Loucy (cell line): ENCODE measurements around the gene LPIN1.

Experiments
- H2AFZ ChIP-seq: fragments of 200-600 bp; sonication (generic); 2 replicates; pipeline ENCODE4 v1.6.0; 2016; ENCODE audit warnings: antibody characterized with exemption, mild to moderate bottlenecking, low read length, moderate library complexity
- H3F3A ChIP-seq: fragments of 200-600 bp; 2 replicates; pipeline ENCODE4 v1.6.0; 2016; ENCODE audit warnings: antibody characterized with exemption, low read depth, mild to moderate bottlenecking
- H3K27me3 ChIP-seq: fragments of 200-600 bp; sonication (generic); 2 replicates; pipeline ENCODE4 v1.6.1; 2014; ENCODE audit warnings: low read length, mild to moderate bottlenecking; ENCODE audit not compliant: insufficient read depth, poor library complexity, severe bottlenecking
- H3K36me3 ChIP-seq: fragments of 200-600 bp; sonication (generic); 2 replicates; pipeline ENCODE4 v1.6.1; 2016; ENCODE audit warnings: low read length; ENCODE audit not compliant: insufficient read depth
- H3K4me1 ChIP-seq: fragments of 200-600 bp; sonication (generic); 2 replicates; pipeline ENCODE4 v1.5.1; 2014; ENCODE audit warnings: low read length, mild to moderate bottlenecking; ENCODE audit not compliant: insufficient read depth, poor library complexity, severe bottlenecking
- H3K4me2 ChIP-seq: fragments of 200-600 bp; sonication (generic); 2 replicates; pipeline ENCODE4 v1.6.0; 2014; ENCODE audit warnings: antibody characterized with exemption, low read length, low read depth, mild to moderate bottlenecking; ENCODE audit not compliant: poor library complexity, severe bottlenecking
- H3K4me3 ChIP-seq: fragments of 200-600 bp; sonication (generic); 2 replicates; pipeline ENCODE4 v1.5.1; 2014; ENCODE audit warnings: low read length, mild to moderate bottlenecking, mixed read lengths; ENCODE audit not compliant: poor library complexity, severe bottlenecking
- H3K79me2 ChIP-seq: fragments of 200-600 bp; sonication (generic); 2 replicates; pipeline ENCODE4 v1.6.1; 2014; ENCODE audit warnings: low read length; ENCODE audit not compliant: insufficient read depth
- H3K9ac ChIP-seq: fragments of 200-600 bp; sonication (generic); 2 replicates; pipeline ENCODE4 v1.6.0; 2014; ENCODE audit warnings: mild to moderate bottlenecking, low read depth, low read length, moderate library complexity; ENCODE audit not compliant: poor library complexity, severe bottlenecking
- H3K9me2 ChIP-seq: fragments of 200-600 bp; sonication (generic); replicated peaks from 2 replicates; pipeline ENCODE4 v1.6.1; 2016; ENCODE audit warnings: low read depth, low read length, mixed read lengths
- H3K9me3 ChIP-seq: fragments of 200-600 bp; sonication (generic); 2 replicates; pipeline ENCODE4 v1.6.1; 2014; ENCODE audit warnings: mild to moderate bottlenecking, antibody characterized with exemption, low read length, low read depth; ENCODE audit not compliant: insufficient read depth
- H4K20me1 ChIP-seq: fragments of 200-600 bp; sonication (generic); 2 replicates; pipeline ENCODE4 v1.6.0; 2014; ENCODE audit warnings: antibody characterized with exemption, low read length, mild to moderate bottlenecking; ENCODE audit not compliant: insufficient read depth, poor library complexity, severe bottlenecking
- EZH2phosphoT487 ChIP-seq: fragments of 200-600 bp; IDR thresholded peaks from 2 replicates; pipeline ENCODE4 v1.6.1; 2018; ENCODE audit warnings: antibody characterized with exemption, mild to moderate bottlenecking, moderate library complexity, borderline replicate concordance
- TF ChIP-seq, protein P1 (sequence below): fragments of 200-600 bp; sonication (generic); conservative IDR thresholded peaks from 2 replicates; pipeline ENCODE4 v1.5.1; 2014; ENCODE audit warnings: mild to moderate bottlenecking, antibody characterized with exemption, low read length

Gene LPIN1

DNA sequence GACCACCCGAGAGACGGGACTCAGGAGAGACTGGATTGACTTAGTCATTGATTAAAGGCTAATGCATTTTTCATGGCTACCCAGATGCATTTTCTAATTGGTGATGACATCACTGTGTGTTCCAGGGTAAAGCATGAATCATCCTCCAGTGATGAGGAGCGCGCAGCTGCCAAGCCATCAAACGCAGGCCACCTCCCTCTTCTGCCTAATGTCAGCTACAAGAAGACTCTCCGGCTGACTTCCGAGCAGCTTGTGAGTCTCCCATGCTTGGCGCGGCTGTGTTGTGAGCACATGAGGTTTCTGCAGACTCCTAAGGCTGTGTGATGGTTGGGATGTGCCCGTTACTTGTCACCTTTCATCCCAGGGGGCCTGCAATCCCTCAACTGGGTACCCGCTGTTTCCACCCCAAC is 56.4 kb downstream of the LPIN1 start:
- H3K9me3 ChIP-seq, result no peaks in the 10 kb centered on the region
- peaks cover 16% of the 10 kb centered on the region for H3K4me1 ChIP-seq
- H4K20me1 ChIP-seq, result no peaks in the 10 kb centered on the region
- no peaks in the 10 kb centered on the region for H3K79me2 ChIP-seq
- H3K27me3 ChIP-seq, result no peaks in the 10 kb centered on the region
- H2AFZ ChIP-seq, result no peak overlapping the region
- no peaks in the 10 kb centered on the region for H3K9me2 ChIP-seq
- no peak overlapping the region for H3K4me2 ChIP-seq
- H3K4me3 ChIP-seq, result no peak overlapping the region
- H3F3A ChIP-seq, result no peaks in the 10 kb centered on the region
- no peak for TF ChIP-seq EZH2phosphoT487
- TF ChIP-seq, protein P1, sequence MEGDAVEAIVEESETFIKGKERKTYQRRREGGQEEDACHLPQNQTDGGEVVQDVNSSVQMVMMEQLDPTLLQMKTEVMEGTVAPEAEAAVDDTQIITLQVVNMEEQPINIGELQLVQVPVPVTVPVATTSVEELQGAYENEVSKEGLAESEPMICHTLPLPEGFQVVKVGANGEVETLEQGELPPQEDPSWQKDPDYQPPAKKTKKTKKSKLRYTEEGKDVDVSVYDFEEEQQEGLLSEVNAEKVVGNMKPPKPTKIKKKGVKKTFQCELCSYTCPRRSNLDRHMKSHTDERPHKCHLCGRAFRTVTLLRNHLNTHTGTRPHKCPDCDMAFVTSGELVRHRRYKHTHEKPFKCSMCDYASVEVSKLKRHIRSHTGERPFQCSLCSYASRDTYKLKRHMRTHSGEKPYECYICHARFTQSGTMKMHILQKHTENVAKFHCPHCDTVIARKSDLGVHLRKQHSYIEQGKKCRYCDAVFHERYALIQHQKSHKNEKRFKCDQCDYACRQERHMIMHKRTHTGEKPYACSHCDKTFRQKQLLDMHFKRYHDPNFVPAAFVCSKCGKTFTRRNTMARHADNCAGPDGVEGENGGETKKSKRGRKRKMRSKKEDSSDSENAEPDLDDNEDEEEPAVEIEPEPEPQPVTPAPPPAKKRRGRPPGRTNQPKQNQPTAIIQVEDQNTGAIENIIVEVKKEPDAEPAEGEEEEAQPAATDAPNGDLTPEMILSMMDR, result no peak
- peaks cover 64% of the 10 kb centered on the region for H3K36me3 ChIP-seq
- H3K9ac ChIP-seq, result no peak overlapping the region

DNA sequence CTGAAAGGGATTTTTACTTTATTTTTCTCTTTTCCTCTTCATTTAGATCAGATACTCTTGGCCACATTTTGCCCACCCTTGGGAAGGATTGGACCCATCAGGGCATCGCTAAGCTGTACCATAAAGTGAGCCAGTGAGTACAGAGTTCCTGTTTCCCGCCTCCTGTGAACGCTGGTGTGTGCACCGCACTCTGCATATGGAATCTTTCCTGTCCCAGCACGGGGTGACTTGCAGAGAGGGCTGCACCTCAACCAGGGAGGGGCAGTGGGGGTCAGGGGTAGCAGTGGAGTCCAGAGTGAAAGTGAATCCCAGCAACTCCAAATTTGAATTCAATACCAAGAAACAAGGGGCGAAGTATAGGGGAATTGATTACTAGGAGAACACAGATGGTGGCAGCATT is 58.6 kb downstream of the LPIN1 start:
- Histone ChIP-seq H3K36me3 (peaks cover 59% of the 10 kb centered on the region), H3K27me3 (no peaks in the 10 kb centered on the region), H3K4me2 (no peak overlapping the region), H3F3A (no peaks in the 10 kb centered on the region), H3K9ac (no peak overlapping the region), H4K20me1 (no peaks in the 10 kb centered on the region), H3K9me2 (no peaks in the 10 kb centered on the region), H3K4me3 (no peak overlapping the region), H3K9me3 (no peaks in the 10 kb centered on the region), H3K79me2 (no peaks in the 10 kb centered on the region), H2AFZ (no peak overlapping the region), H3K4me1 (peaks cover 10% of the 10 kb centered on the region)
- TF ChIP-seq, protein P1, result no peak
- TF ChIP-seq EZH2phosphoT487, result no peak

DNA sequence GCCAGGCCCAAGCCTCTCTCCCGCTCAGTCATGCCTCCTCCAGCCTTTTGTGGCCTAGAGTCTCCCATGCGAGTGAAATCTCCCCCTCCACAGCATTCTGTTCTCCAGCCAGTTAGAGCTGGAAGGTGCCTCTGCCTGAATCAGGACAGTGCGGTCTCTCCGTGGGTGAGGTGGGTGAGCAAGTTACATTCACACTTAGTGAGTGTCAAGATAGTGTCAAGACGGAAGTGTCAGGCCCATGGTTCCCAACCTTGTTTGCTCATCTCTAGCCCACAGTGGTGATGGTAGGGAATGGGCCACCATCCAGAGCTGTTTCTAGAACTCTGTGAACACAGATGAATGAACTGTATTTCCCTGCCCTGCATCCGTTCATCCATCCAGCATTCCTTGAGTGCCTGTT is 59.5 kb downstream of the LPIN1 start:
- no peak overlapping the region for H3K4me3 ChIP-seq
- H3K4me2 ChIP-seq, result no peak overlapping the region
- no peak overlapping the region for H2AFZ ChIP-seq
- H3K36me3 ChIP-seq, result peaks cover 59% of the 10 kb centered on the region
- no peaks in the 10 kb centered on the region for H3K27me3 ChIP-seq
- no peaks in the 10 kb centered on the region for H4K20me1 ChIP-seq
- H3K9ac ChIP-seq, result no peak overlapping the region
- no peaks in the 10 kb centered on the region for H3F3A ChIP-seq
- H3K9me3 ChIP-seq, result no peaks in the 10 kb centered on the region
- H3K79me2 ChIP-seq, result no peaks in the 10 kb centered on the region
- TF ChIP-seq EZH2phosphoT487, result no peak
- TF ChIP-seq, protein P1, result no peak
- peaks cover under 1% of the 10 kb centered on the region for H3K4me1 ChIP-seq
- no peaks in the 10 kb centered on the region for H3K9me2 ChIP-seq
